ENCODE data around the gene NOL4L.

- TF ChIP-seq CTCF (optimal IDR thresholded peaks at IDR 0.05 in 1 of 3, IDR thresholded peaks at IDR 0.05 in 1 of 3, conservative IDR thresholded peaks at IDR 0.05 in 1 of 3; ENCODE audit: extremely low read depth in 1 of 3, insufficient read depth in 2 of 3, low read length in 3 of 3) (no peak), EZH2 (IDR thresholded peaks at IDR 0.05; ENCODE audit: low read length) (no peak)
Observed at GRCh38 chr20:32565735-32566032, 19.4 kb downstream of the NOL4L start.

Measured in keratinocyte (primary cell).